Measurements from ENCODE around the gene DBT.

Gene DBT

DNA sequence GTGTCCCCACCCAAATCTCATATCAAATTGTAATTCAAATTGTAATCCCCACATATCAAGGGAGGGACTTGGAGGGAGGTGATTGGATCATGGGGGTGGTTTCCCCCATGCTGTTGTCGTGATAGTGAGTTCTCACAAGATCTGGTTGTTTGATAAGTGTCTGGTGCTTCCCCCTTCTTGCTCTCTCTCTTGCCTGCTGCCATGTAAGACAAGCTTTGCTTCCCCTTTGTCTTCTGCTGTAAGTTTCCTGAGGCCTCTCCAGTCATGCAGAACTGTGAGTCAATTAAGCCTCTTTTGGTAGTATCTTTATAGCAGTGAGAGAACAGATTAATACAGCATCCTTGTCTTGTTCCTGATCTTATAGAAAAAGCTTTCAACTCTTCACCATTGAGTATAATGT is 65.1 kb downstream of the DBT start:
- no peak for DNase-seq

GRCh38 chr1:100183370-100183769 is 66.3 kb downstream of the DBT start:
- no peak for DNase-seq

DNA sequence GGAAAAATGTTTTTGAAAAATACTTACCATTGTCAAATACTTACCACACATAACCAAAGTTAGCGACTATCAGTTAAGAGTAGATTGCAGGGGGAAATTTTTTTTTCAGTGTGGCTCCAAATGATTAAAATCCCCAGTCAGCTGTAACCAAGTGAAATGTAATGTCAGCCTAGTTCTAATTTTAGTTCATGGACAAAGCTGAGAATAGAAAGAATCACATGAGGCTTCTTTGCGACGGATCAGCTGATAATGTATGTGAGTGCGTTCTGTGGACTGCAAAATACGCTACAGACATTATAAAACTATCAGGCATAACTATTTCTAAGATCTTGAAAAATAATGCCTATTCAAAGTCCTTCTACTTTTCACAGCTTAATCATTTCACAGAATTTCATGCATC is 71.5 kb downstream of the DBT start, which contains the start of gene LRRC39:
LRRC39 (minus strand) TSS at position 166 of the 400 bp plus-strand sequence. CDS start 9,740 bp downstream, outside the sequence.
- no peak for DNase-seq

DNA sequence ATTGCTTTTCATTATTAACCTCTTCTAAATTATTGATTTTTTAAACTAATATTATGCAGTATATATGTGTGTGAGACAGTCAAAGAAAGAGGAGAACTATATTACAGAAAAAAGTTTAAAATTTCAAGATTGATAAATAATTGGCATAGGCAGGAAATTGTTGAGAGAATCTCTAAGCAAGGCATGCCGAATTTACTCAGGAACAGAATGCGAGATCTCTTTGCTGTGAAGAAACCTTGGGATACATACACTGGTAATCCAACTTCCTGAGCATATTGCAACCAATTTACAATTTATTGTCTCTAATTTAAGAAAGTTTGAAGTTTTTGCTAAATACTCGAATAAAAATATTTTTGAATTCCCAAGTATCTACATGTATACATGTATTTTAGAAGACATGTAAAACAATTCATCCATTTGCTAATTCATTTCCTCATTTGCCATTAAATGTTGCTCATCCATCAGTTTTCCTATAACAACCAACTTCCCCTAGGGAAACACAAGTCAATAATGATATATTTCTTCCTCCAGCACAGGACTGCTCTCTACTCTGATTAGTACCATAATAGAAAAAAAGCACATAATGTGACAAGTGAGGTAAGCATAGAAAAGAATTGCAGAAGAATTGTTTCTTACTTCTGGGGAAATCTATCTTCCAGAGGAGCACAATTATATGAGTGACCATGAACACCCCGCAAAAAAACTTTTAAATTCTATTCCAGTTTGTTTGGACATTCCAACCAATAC is 72.2 kb downstream of the DBT start:
- DNase-seq: no peak

DNA sequence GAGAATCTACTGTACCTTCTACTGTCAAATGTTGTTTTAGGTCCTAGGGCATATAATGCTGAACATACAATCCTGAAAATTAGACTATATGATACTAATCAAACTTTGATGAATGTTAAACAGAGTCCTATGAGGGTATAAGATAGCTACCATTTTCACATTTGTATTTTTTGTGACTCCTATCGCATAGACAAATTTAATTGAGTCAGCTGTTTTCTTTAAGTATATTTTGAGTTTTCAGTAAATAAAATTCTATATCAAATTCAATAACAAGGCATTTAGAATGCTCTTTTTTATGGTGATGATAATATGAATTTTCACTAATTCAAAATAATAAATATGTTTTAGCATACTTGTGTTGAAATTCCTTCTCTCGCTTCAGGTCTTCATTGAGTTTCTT is 81.6 kb downstream of the DBT start:
- no peak for DNase-seq

GRCh38 chr1:100164702-100165101 is 84.9 kb downstream of the DBT start:
- no peak for DNase-seq

DNA sequence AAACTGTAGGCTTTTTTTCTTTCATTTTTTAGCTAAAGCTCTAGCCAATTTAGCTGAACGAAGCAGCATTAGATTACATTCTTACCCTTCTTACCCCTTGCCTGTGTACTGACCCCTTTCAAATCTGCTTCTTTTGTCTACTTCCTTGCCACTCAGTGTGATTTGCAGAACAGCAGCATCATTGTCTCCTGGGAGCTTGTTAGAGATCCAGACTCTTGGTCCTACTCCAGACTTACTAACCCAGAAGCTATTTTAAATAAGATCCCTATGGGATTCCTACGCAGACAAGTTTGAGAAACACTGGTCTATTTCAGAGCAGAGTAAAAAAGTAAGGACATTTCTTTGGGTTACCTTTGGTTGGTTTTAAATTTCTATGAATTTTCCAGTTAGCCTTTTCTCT is 85.4 kb downstream of the DBT start:
- no peak for DNase-seq

DNA sequence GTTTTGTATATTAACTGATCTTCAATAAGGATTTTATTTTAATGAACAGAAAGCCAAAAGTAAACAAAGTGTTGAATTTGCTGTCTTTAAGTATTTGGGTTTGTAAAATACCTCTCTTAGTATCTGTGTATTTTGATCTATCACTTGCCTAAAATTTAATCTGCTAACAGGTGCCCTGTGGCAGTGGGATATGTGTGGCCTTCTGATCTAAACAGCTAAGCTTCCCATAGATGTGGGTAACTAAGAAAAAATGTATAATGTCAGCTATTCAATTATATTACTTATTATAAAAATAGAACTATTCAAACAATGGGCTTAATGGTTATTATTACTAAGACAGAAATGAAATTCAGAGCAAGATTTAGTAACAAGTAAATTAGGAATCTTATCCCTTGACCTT is 86.8 kb downstream of the DBT start:
- no peak for DNase-seq

GRCh38 chr1:100152271-100152670 is 97.4 kb downstream of the DBT start:
- DNase-seq: no peak

DNA sequence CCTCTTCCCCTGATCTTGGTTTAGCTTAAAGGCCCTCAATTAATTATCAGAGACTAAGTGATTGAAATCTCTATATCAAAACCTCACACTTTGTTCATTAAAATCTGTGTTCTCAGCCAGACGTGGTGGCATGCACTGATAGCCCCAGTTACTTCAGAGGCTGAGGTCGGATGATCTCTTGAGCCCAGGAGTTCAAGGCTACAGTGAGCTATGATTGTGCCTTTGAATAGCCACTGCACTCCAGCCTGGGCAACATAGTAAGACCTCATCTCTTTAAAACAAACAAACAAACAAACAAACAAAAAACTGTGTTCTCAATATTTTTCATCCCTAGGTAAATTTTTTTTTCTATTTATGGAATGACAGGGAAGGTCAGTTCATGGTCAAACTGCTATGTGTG is 98.0 kb downstream of the DBT start:
- no peak for DNase-seq

GRCh38 chr1:100147875-100148274 is 101.8 kb downstream of the DBT start:
- no peak for DNase-seq

- DNase-seq: no peak
These were observed 102.7 kb downstream of the DBT start for GRCh38 chr1:100146958-100147357.

DNA sequence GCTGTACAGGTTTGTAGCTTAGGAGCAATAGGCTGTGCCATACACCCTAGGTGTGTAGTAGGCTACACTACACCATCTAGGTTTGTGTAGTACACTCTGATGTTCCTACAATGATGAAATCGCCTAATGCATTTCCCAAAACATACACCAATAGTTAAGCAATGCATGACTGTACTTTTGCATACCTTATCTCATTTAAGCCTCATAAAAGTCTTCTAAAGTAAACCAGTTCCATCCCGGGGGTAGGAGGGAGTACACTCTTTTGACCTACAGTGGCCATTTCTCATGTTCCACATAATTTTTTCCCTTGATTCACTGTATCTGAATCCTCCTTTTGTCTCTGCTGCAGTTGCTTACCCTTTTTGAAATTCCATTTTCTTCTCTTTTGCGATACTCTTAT is 104.5 kb downstream of the DBT start:
- DNase-seq: no peak

- DNase-seq: no peak
These were observed 107.3 kb downstream of the DBT start for GRCh38 chr1:100142343-100142742.

GRCh38 chr1:100141192-100141591 is 108.4 kb downstream of the DBT start:
- DNase-seq: no peak

- no peak for DNase-seq
These were observed 112.0 kb downstream of the DBT start for GRCh38 chr1:100137602-100138001.

All from NCI-H2107 (cell line).